HepG2 (cell line): ENCODE measurements around the gene SLC6A16. TPM values are rescaled to one million over a fixed set of nuclear protein-coding genes. Genes with fewer than 3 reads are reported as not detected.
"Not testable (repeated sequence)": the region's sequence is repeated elsewhere in the genome, so short reads cannot be mapped to it uniquely, and the experiment has no call there.

Experiments
- ATAC-seq: fragments of 200-7000 bp; cut with Tn5 transposase; 3 replicates; pipeline ENCODE4 v1.9.1; 2020; ENCODE audit warnings: mild to moderate bottlenecking, moderate library complexity
- BruUV-seq: library from RNA; stranded (reverse); fragments of 400-500 nt; replicated peaks from 2 replicates; lab custom pipeline; 2021; lab: Mats Ljungman, UMichigan
- CTCF ChIA-PET: fragments of 300-600 bp; formaldehyde crosslinking; extraction: SDS; loops from one replicate; lab custom pipeline; 2021; ENCODE audit warnings: low total read pairs, inconsistent platforms, low intra/inter-chr PET ratio; lab: Yijun Ruan, JAX
- POLR2A ChIA-PET: fragments of 350-600 bp; sonication (Branson Sonifier 250); formaldehyde crosslinking; loops from one replicate; lab custom pipeline; 2020; ENCODE audit warnings: antibody characterized with exemption, inconsistent platforms; lab: Yijun Ruan, JAX
- DNase-seq: peaks from one replicate; pipeline ENCODE4 v3.0.0-alpha.2; 2015; ENCODE audit warnings: low spot score
- FAIRE-seq: peaks from 3 replicates; lab custom pipeline; 2011; peaks lifted over from hg19 to GRCh38; lab: Jason Lieb, UNC
- H2AFZ ChIP-seq: one replicate; pipeline ENCODE4 v1.6.1; 2011; ENCODE audit warnings: low read length, inconsistent platforms
- H3K27ac ChIP-seq: fragments of 300-600 bp; 3 replicates; pipeline ENCODE4 v1.8.0; 2011; ENCODE audit warnings: mixed run types, mild to moderate bottlenecking, mixed read lengths, low read length, inconsistent platforms; ENCODE audit not compliant: insufficient read depth; ENCODE audit errors: extremely low read length
- H3K27me3 ChIP-seq, 2 experiments: fragments of 200-600 bp in 1 of 2; 2 replicates in 1 of 2; 3 replicates in 1 of 2; pipeline versions ENCODE4 v1.6.0 to v1.8.0; 2011; ENCODE audit warnings: low read length in 2 of 2, mild to moderate bottlenecking in 2 of 2, moderate library complexity in 2 of 2, inconsistent platforms in 1 of 2; ENCODE audit not compliant: insufficient read depth in 2 of 2, control insufficient read depth in 1 of 2
- H3K36me3 ChIP-seq, 2 experiments: fragments of 200-600 bp in 1 of 2; replicated peaks in 1 of 2; 2 replicates in 1 of 2; 3 replicates in 1 of 2; pipeline versions ENCODE4 v1.5.1 to v1.8.0; 2011; ENCODE audit warnings: low read length in 2 of 2, inconsistent platforms in 1 of 2; ENCODE audit not compliant: insufficient read depth in 2 of 2, control insufficient read depth in 1 of 2
- H3K4me1 ChIP-seq: 2 replicates; pipeline ENCODE4 v1.5.1; 2012; ENCODE audit warnings: low read length, inconsistent platforms; ENCODE audit not compliant: insufficient read depth
- H3K4me2 ChIP-seq: 2 replicates; pipeline ENCODE4 v1.6.0; 2011; ENCODE audit warnings: low read depth, low read length, inconsistent platforms
- H3K4me3 ChIP-seq, 3 experiments: fragments of 200-600 bp in 1 of 3; sonication (generic), shearing (Covaris generic) in 1 of 3; replicated peaks in 1 of 3; 2 replicates each; pipeline ENCODE4 v1.5.1; 2011 to 2016; ENCODE audit warnings: low read length in 3 of 3, inconsistent platforms in 2 of 3, low read depth in 2 of 3, mild to moderate bottlenecking in 2 of 3, control low read depth in 1 of 3, mixed read lengths in 1 of 3; ENCODE audit not compliant: insufficient read depth in 1 of 3
- H3K79me2 ChIP-seq: one replicate; pipeline ENCODE4 v1.6.1; 2011; ENCODE audit warnings: low read length, inconsistent platforms; ENCODE audit not compliant: insufficient read depth
- H3K9ac ChIP-seq: 2 replicates; pipeline ENCODE4 v1.6.0; 2011; ENCODE audit warnings: mild to moderate bottlenecking, low read depth, low read length, inconsistent platforms; ENCODE audit not compliant: insufficient read depth
- H3K9me3 ChIP-seq: 2 replicates; pipeline ENCODE4 v1.5.1; 2012; ENCODE audit warnings: mild to moderate bottlenecking, low read length
- H4K20me1 ChIP-seq: 2 replicates; pipeline ENCODE4 v1.6.0; 2011; ENCODE audit warnings: inconsistent platforms, mild to moderate bottlenecking, low read length, moderate library complexity; ENCODE audit not compliant: insufficient read depth
- CBX5 ChIP-seq: sonication (generic); formaldehyde crosslinking; IDR thresholded peaks from 2 replicates; pipeline ENCODE4 v1.4.0; 2020; ENCODE audit warnings: missing genetic modification reagents, borderline replicate concordance
- CTCF ChIP-seq: sonication (generic); formaldehyde crosslinking; IDR thresholded peaks from 2 replicates; pipeline ENCODE4 v1.5.0; 2020; ENCODE audit warnings: mild to moderate bottlenecking, missing genetic modification reagents, moderate library complexity
- SETDB1 ChIP-seq: sonication (generic); formaldehyde crosslinking; IDR thresholded peaks from 2 replicates; pipeline ENCODE4 v1.5.1; 2020; ENCODE audit warnings: missing genetic modification reagents, mild to moderate bottlenecking, borderline replicate concordance
- STAG1 ChIP-seq: sonication (generic); formaldehyde crosslinking; IDR thresholded peaks from 2 replicates; pipeline ENCODE4 v1.4.0; 2020; ENCODE audit warnings: missing genetic modification reagents
- THAP11 ChIP-seq: IDR thresholded peaks from 2 replicates; pipeline ENCODE4 v1.6.1; 2016; ENCODE audit warnings: missing biosample characterization, missing genetic modification reagents
- ZBTB33 ChIP-seq: sonication (generic); formaldehyde crosslinking; IDR thresholded peaks from 2 replicates; pipeline ENCODE4 v1.4.0; 2020; ENCODE audit warnings: missing genetic modification reagents
- ZNF280B ChIP-seq: sonication (generic); formaldehyde crosslinking; IDR thresholded peaks from 2 replicates; pipeline ENCODE4 v1.5.0; 2020; ENCODE audit warnings: missing genetic modification reagents, mild to moderate bottlenecking, borderline replicate concordance
- ZNF280D ChIP-seq: sonication (generic); formaldehyde crosslinking; IDR thresholded peaks from 2 replicates; pipeline ENCODE4 v1.5.1; 2020; ENCODE audit warnings: mild to moderate bottlenecking, missing genetic modification reagents
- WGBS: methylation state at CpG from one replicate; pipeline ENCODE4 v1.1.6; 2017; ENCODE audit warnings: low lambda C conversion rate; 5-methylcytosine and 5-hydroxymethylcytosine counted together
- in situ Hi-C: cut with HindIII; loops from 2 replicates; pipeline ENCODE4 v1.10.0; 2017; ENCODE audit warnings: low pct_unique_long_range_greater_than_20kb; ENCODE audit not compliant: extremely low pct_ligation_motif_present
- intact Hi-C: fragments of 100-400 bp; cut with micrococcal nuclease; formaldehyde crosslinking; loops from one replicate; pipeline ENCODE4 v1.10.0; 2022; ENCODE audit not compliant: unreplicated experiment
- polyA plus RNA-seq, 8 experiments: library from polyadenylated mRNA; depleted of rRNA in 3 of 8; stranded (reverse) in 7 of 8; unstranded in 1 of 8; fragments of >200 nt; fragmentation: Illumina TruSeq in 4 of 8; extraction: Trizol in 4 of 8; gene quantifications; 2 replicates each; pipeline versions ENCODE4 v1.2.1 to v1.2.3, GENCODE V29; 2011 to 2016; ENCODE audit warnings: low read depth in 4 of 8, missing spikeins in 1 of 8, mixed read lengths in 1 of 8; ENCODE audit not compliant: insufficient read depth in 1 of 8
- total RNA-seq, 5 experiments: library from RNA; depleted of rRNA; stranded (reverse); fragments of >200 nt; fragmentation: Illumina TruSeq; extraction: Trizol; gene quantifications; 2 replicates each; pipeline ENCODE4 v1.2.3, GENCODE V29; 2016; ENCODE audit warnings: low read depth in 1 of 5

The SLC6A16 gene
- total and polyA plus RNA-seq, 2 of the 13 experiments (the other 11 are each of a cell fraction or from before 2014, with no cell fraction given) = 0.07 to 0.18 TPM

GRCh38 chr19:49266409-49266808 lies 58.6 kb downstream of the SLC6A16 start:
- DNase-seq, H3K4me2 ChIP-seq, ATAC-seq, H3K9ac ChIP-seq, BruUV-seq, H3K4me1 ChIP-seq, FAIRE-seq, H3K27me3 ChIP-seq, H3K36me3 ChIP-seq, in situ Hi-C loops, H3K4me3 ChIP-seq, intact Hi-C loops, H2AFZ ChIP-seq, H3K27ac ChIP-seq, POLR2A ChIA-PET, H4K20me1 ChIP-seq, H3K79me2 ChIP-seq: not testable (repeated sequence)
- CTCF ChIA-PET = interaction anchor here (1.3 kb wide), 1 partner anchor 177 kb away, joined by 5 read pairs; no protein-coding TSS in a partner anchor
- WGBS = 26% methylated on average over 6 of the region's 12 CpGs
- peaks cover 26% of the 10 kb centered on the region for H3K9me3 ChIP-seq
- TF ChIP-seq CTCF (CRISPR knock-in tag) = peak; percentile 80
- peak; percentile 99 for TF ChIP-seq ZNF280B (CRISPR knock-in tag)
- TF ChIP-seq ZNF280D (CRISPR knock-in tag) = peak; percentile 83; the same call in 1 of the 2 replicates
- TF ChIP-seq ZBTB33 = peak; percentile 68; the same call in 1 of the 2 replicates
- TF ChIP-seq CBX5 = peak; percentile 81; the same call in 1 of the 2 replicates
- peak; percentile 73 for TF ChIP-seq STAG1 (CRISPR knock-in tag)
- 0 out of 2 replicates have a peak, but pooled peaks have one; percentile 47 for TF ChIP-seq SETDB1 (CRISPR knock-in tag)
- peak; percentile 52 for TF ChIP-seq THAP11 (CRISPR knock-in tag)
